ENCODE results near the gene KSR1. TPM values are rescaled to one million over a fixed set of nuclear protein-coding genes. Genes with fewer than 3 reads are reported as not detected.
"Not testable (repeated sequence)": the region's sequence is repeated elsewhere in the genome, so short reads cannot be mapped to it uniquely, and the experiment has no call there.

Gene KSR1
- total RNA-seq, 1 donor from 2014 or later, result 9.5 TPM

DNA sequence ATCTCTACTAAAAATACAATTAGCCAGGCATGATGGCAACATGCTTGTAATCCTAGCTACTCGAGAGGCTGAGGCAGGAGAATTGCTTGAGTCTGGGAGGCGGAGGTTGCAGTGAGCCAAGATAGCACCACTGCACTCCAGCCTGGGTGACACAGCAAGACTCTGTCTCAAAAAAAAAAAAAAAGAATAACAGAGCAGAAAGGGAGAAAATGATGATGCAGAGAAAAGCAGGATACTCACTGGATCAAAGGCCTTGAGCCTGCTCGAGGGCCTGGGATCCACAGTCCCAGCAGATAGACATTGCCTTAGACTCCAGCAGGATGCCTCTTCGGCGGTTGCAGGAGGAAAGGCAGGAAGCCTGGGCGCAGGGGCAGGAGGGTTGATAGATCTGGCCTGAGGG is 7.7 kb upstream of the KSR1 start:
- intact Hi-C loops (cut with DNase I); DNase-seq (ENCODE audit: missing footprints); ATAC-seq: not testable (repeated sequence)

DNA sequence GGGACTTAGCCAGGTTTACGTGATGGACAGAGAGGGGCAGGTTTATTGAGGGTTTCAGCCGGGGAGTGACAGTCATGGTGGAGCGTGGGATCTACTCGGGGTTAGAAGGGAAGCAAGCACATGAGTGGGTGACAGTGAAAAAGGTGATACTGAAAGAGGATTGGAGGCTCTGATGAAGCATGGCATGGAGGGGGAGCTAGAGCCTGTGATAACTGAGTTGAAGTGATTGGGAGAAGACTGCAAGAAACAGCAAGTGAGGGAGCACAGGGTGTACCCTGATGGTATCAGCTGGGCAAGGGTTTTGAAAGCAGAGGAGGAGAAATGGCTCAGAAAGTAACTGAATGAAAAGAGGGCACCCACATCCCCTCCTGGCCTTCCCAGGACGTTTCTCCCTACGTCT is 6.7 kb upstream of the KSR1 start:
- intact Hi-C loops (cut with DNase I), result no loop called here
- no peak for DNase-seq (ENCODE audit: missing footprints)
- ATAC-seq, result no peak

DNA sequence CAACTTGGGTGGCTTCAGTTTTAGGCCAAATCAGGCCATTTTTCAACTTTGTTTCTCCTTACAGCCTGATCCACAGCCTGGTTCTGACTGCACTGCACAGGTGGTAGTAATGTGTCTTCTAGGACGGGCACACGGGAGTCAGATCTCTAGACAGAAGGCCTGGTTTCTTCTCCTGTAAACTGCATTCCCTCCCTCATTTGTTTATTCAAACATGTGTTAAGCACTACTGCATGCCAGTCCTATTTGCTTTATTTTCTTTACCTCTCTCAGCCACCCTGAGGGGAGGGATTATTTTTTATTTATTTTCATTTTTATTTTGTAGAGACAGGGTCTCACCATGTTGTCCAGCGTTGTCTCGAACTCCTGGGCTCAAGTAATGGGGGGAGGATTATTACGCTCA is 6.3 kb upstream of the KSR1 start:
- intact Hi-C loops (cut with DNase I), result no loop called here
- ATAC-seq (no peak), DNase-seq (ENCODE audit: missing footprints) (no peak)

DNA sequence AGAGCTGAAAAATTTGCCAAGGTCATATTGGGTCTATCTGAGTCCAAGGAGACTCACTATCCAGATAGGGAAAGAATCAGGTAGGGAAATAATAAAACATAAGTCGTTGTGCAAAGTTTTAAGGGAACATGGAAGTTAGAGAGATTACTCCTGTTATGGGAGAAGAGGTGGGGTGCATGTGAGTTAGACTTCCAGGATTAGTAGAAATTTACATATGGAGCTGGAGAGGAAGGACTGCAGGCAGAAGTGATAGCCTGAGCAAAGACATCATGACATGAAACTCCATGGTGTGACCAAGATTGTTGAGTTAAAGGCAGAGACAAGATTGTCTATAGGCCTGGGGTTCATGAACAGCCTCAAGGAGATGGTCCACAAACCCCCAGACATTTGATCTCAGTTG is 5.8 kb upstream of the KSR1 start:
- DNase-seq (ENCODE audit: missing footprints), result no peak
- intact Hi-C loops (cut with DNase I), result no loop called here
- ATAC-seq, result no peak

DNA sequence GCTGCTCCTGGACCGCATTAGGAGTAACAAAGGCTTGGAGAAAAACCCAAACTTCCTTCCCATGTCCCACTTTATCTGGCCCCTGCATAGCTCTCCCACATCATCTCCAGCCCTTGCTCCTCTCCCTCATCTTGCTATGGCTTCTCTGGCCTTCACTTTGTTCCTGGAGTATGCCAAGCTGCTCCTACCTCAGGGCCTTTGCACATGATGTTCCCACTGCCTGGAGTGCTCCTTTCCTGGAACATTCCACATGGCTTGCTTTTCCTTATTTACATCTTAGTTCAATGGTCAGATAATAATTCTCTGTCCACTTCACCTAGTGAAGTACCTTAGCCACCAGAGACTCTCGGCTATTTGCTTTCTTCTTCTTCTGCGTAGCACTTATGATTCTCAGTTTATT is 4.3 kb upstream of the KSR1 start:
- intact Hi-C loops (cut with DNase I), result no loop called here
- ATAC-seq (no peak), DNase-seq (ENCODE audit: missing footprints) (no peak)

DNA sequence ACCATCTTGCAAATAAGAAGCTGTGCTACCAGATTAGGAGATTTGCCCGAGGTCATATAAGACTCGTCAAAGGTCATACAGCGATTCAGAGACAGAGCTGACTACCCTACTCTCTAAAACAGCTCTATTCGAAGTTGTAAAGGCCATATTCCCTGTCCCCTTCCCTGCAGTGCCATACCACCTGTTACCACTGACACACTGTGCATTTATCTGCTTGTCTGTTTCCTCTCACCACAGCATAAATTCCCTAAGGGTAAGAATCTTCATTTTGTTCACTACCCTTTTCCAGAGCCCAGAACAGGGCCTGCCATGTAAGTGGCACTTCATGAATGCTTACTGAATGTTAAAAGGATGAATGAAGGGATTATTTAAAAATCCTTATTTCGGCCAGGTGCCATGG is 3.4 kb upstream of the KSR1 start:
- ATAC-seq (no peak), DNase-seq (ENCODE audit: missing footprints) (no peak)
- intact Hi-C loops (cut with DNase I), result no loop called here

DNA sequence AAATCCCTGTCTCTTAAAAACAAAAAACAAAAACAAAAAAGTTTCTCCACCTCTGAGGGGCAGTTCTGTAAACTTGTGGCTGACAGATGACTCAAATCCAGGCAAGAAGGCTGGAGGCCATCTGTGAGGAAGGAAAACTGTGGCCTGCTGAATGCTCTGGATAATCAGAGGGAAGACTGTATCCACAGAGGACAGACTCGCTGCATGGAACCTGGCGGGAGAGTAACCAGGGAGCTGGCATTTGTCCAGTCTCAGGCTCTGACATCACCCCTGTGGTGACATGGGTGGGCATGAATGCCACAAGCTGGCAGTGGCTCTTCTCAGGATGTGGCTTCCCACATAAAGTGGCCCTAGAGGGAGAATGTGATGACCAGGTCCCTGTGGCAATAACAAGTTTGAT is 2.8 kb upstream of the KSR1 start:
- intact Hi-C loops (cut with DNase I), result no loop called here
- ATAC-seq, result no peak
- no peak for DNase-seq (ENCODE audit: missing footprints)

DNA sequence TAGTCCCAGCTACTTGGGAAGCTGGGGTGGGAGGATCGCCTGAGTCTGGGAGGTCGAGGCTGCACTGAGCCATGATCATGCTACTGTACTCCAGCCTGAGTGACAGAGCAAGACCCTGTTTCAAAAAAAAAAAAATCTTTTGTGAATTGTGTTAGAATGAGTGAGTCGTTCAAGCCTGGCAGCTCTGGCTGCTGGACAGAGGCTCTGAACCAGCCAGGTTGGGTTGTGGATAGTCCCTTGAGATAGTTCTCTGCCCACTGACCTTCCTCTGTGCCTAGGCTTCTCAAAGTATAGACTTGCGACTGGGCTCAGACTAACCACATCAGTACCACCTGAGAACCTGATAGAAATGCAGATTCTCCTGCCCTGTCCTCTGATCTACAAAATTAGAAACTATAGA is 2.2 kb upstream of the KSR1 start:
- DNase-seq (ENCODE audit: missing footprints) (no peak), ATAC-seq (no peak)
- intact Hi-C loops (cut with DNase I), result no loop called here

DNA sequence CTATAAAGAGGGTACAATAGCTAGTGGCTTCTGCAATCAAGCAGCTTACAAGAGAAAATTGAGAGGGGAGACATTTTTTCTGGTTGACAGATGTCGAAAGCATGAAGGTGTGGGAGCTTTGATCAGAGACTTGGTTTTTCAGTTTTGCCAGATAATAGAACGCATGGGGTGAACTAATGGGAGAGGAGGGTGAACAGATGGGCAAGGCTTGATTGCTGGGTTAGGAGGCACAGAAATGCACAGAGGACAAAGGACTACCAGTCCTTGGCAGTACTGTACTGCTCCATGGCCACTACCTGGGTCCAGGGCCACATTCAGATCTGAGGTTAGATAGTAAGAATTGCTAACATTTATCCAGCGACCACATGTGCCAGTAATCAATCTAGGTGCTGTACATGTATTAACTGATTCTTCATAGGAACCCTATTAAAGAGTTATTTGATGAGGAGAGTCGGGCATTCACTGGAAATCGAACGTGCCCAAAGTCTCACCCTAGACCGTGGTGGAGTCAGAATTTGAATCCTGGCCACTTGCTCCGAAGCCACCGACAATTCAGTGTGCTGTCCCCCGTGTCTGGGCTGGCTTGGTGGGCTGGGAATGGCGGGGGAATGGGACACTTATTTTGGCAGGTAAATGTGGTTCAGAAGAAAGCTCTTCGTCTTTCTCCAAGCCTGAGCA is 873 bp upstream of the KSR1 start:
- DNase-seq (ENCODE audit: missing footprints), result no peak
- intact Hi-C loops (cut with DNase I), result no loop called here
- ATAC-seq, result no peak

DNA sequence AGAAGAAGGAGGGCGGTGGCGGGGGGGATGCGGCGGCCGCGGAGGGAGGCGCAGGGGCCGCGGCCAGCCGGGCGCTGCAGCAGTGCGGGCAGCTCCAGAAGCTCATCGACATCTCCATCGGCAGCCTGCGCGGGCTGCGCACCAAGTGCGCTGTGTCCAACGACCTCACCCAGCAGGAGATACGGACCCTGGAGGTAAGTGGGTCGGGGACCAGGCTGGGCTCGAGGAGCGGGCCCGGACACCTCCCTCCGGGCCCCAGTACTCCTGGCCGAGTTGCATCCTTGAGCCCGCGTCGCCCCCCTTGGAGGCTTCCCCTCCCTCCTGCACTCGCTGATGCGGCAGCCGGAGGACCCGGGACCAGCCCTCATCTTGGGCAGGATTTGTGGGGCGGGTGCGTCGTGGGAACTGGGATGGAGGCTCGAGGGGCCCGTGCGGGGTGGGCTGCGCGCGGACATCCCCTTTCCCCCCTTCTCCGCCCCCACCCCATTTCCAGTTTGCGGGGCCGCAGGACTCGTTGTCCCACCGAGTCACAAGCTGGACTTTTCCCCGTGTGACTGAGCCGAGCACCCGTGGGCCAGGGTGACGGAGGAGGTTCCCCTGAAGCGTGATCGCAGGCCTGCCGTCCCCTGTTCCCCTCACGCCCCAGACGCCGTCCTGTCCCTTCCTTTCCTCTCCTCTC is 572 bp downstream of the KSR1 start:
- ATAC-seq (no peak), DNase-seq (ENCODE audit: missing footprints) (no peak)
- intact Hi-C loops (cut with DNase I), result loop anchor here (2.0 kb wide), 1 partner anchor 144 kb away; no protein-coding TSS in a partner anchor

DNA sequence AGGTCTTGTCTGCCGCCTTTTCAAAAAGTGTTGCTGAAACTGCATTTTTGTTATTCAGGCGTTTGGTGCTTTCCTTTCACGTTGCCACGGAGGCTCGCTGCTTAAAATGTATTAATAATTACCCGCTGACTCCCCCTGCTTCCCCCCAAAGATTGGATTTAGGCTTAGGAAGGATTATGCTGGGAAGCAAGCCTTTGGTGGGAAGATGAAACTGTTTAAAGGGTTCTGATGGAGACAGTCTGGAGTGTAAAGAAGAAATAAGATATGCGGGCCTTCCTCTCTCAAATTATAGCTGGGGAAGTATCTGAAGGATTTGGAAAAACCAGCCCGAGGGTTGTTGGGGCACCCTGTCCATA is 1.1 kb downstream of the KSR1 start:
- intact Hi-C loops (cut with DNase I), result loop anchor here (2.0 kb wide), 1 partner anchor 143 kb away; no protein-coding TSS in a partner anchor
- DNase-seq (ENCODE audit: missing footprints), result no peak
- ATAC-seq, result no peak

DNA sequence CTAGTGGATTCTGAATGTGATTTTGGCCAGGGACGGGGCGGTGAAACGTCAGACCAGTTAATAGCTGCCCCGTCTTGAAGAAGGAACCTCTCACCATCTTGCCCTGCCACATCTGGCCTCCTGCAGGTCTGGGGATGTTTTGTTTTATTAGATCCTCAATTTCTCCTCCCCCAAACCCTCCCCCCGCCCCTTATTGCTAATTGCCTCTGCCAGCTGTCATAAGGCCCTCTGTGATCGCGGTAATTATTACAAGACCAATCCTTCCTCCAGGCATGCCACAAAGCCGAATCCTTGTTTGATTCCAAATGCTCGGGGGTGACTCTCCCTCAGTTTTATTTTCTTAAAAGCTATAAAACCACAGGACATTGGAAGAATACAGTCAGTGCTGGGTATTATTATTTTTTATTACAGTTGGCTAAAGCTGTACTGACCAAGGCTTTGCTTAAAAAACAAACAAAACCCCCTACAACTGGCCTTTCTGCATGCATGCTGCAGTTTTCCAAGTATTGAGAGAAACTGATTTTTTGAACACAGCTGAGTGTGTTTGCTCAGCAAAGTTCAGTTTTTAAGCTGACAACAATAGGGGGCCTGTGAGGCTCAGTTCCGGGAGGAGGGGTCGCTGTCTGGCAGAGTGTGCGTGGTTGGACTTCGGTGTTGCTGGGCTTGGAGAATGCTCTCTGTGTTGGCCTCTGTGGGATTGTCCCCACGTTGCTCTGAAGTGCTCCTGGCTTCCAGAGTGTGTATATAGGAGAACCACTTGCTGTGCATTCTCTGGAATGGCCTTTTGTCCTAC is 1.7 kb downstream of the KSR1 start:
- DNase-seq (ENCODE audit: missing footprints) (no peak), ATAC-seq (no peak)
- intact Hi-C loops (cut with DNase I), result loop anchor here (2.0 kb wide), 1 partner anchor 143 kb away; no protein-coding TSS in a partner anchor

DNA sequence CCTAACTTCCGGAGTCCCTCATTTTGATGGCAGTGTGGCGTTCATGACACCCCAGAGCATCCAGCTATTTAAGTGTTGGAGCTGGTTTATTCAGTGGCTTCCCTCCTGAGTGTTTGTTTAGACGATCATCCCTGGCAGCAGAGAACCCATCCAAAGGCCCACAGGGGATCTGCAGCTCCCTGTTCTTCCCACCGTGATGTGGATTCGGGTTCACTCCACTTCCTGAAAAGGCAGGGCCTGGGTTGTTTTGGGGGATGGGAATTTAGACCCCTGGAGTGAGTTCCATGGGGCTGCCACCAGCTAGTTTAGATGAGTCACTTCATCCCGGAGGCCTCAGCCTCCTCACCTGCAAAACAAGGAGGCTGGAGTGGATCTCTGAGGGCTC is 2.3 kb downstream of the KSR1 start:
- no peak for ATAC-seq
- no peak for DNase-seq (ENCODE audit: missing footprints)
- intact Hi-C loops (cut with DNase I), result no loop called here

DNA sequence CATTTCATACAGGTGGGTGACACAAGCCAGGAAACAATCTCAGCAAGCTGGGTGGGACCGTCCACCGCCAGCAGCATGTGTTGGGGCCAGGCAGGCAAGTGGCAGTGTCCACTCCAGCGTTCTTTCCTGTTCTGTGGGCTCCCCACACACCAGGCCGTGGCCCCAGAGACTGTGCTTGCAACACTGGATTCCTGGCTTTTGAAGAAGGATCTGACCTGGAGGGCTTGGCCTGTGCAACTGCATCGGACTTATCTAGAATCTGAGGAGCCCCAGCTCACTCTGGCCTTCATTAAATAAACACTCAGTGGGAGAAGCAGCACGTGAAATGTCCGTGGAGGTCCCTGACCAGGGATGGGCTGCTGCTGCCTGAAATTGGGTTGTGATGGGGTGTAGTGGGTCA is 3.2 kb downstream of the KSR1 start:
- DNase-seq (ENCODE audit: missing footprints) (no peak), ATAC-seq (no peak)
- intact Hi-C loops (cut with DNase I), result no loop called here

DNA sequence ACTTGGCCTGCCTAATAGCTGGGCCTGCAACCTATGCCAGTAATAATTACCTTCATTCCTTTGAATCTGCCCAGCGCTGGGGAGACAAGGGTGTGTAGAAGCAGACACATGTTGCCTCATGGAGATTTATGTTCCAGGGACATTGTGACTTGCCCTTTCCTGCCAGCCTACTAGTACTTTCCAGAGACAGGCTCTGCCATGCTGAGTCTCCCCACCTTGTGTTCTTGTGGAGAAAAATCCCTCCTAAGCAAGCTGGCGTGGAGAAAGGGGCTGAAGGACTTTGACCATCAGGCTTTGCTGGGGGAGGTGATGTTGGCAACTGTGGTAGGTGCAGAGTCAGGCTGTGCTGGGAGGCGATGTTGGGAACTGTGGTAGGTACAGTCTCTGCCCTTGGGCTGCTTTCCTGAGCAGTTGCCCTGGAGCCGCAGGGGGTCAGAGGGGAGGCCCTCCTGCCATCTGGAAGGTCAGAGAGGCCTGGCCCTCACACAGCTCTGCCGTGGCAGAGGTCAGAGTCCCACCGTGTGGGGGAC is 4.0 kb downstream of the KSR1 start:
- DNase-seq (ENCODE audit: missing footprints) (no peak), ATAC-seq (no peak)
- intact Hi-C loops (cut with DNase I), result no loop called here

DNA sequence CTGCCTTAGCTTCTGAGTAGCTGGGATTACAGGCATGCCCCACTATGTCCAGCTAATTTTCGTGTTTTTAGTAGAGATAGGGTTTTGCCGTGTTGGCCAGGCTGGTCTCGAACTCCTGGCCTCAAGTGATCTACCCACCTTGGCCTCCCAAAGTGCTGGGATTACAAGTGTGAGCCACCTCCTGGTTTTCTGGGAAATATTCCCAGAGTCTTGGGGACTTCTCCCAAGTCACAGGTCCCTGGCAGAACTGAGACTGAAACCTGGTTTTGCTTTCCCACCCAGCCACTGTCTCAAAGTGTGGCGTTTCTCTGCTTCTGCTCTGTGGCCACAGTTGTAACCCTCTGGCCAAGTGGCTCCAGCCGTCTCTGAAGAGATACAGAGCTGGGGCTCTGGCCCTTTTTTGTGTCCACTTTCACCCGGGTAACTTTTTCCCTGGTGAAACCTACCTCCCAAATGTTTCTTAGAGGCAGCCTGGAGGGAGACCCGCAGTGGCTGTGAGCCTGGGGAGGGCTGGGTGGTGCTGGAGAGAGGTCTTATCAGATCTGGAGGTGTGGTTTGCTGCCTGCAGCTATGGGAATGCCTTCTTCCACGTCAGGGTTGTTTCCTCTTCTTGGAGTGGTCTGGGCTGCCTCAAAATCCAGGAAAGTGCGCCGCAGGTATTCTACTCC is 5.1 kb downstream of the KSR1 start:
- intact Hi-C loops (cut with DNase I), result no loop called here
- no peak for DNase-seq (ENCODE audit: missing footprints)
- no peak for ATAC-seq

DNA sequence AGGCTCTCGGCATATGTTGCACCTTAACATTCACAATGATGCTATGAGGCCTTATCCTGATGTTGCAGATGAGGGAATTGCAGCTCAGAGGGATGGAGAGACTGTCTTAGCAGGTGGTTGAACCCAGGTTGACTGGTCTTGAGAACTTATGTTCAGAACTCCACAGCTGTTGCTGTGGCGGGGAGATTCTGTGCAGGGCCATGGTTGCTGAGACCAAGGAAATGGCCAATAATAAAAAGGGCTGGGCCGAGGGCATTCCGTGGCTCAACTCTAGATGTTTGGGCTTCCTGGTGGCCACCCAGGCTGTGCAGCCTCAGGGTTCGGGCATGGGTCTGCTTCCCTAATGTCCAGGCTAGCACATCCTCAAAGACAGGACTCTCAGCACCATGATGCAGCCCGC is 5.9 kb downstream of the KSR1 start:
- DNase-seq (ENCODE audit: missing footprints) (no peak), ATAC-seq (no peak)
- intact Hi-C loops (cut with DNase I), result no loop called here

DNA sequence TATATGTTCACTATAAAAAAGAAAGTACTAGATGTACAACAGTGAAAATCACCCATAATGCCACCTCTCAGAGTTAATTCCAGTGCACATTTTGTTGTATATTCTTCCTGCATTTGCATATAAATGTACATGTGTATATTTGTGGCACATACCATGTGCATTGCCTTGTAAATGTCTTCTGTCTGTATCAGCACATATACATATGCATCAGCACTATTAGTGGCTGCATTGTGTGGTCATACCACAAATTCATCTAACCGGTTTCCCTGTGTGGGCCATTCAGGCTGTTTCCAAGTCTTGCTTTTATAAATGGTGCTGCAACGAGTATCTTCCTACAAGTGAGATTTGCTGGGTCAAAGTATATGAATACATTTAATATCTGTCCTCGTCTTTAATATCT is 6.5 kb downstream of the KSR1 start:
- ATAC-seq (no peak), DNase-seq (ENCODE audit: missing footprints) (no peak)
- intact Hi-C loops (cut with DNase I), result no loop called here

DNA sequence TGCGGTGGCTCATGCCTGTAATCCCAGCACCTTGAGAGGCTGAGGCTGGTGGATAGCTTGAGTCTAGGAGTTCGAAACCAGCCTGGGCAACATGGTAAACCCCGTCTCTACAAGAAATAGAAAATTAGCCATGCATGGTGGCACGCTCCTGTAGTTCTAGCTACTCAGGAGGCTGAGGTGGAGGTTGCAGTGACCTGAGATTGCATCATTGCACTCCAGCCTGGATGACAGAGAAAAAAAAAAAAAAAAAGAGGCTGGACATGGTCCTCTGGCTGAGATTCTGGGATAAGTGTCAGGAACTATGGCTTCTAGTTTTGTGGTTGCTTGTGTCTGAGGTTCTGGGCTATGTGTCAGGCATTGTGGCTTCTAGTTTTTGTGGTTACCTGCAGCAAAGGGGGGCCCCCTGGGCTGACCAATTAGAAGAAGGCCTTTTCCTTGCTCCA is 7.0 kb downstream of the KSR1 start:
- DNase-seq (ENCODE audit: missing footprints) (no peak), ATAC-seq (no peak)
- intact Hi-C loops (cut with DNase I), result no loop called here
